ENCODE results near the gene CYP24A1.

GRCh38 chr20:54184904-54185626 is 11.3 kb upstream of the CYP24A1 start:
- TF ChIP-seq CTCF (IDR thresholded peaks at IDR 0.05) (no peak), POLR2AphosphoS5 (IDR thresholded peaks at IDR 0.05; ENCODE audit: insufficient read depth in 1 of 2, low read depth in 1 of 2) (no peak)
